Right renal pelvis (tissue), 4 donors: ENCODE data around the gene PALM3. TPM values are rescaled to one million over a fixed set of nuclear protein-coding genes. Genes with fewer than 3 reads are reported as not detected.

Experiments
- DNase-seq, 4 donors: peaks; one replicate each; pipeline ENCODE4 v3.0.0-alpha.2; 2013; ENCODE audit warnings: low read depth in 4 of 4, low spot score in 3 of 4, missing footprints in 1 of 4
- polyA plus RNA-seq, 4 donors: library from polyadenylated mRNA; unstranded; fragments of 120-200 nt; gene quantifications; one replicate each; pipeline ENCODE4 v1.2.1, GENCODE V29; 2013; ENCODE audit not compliant: insufficient read length in 4 of 4

The PALM3 gene, protein sequence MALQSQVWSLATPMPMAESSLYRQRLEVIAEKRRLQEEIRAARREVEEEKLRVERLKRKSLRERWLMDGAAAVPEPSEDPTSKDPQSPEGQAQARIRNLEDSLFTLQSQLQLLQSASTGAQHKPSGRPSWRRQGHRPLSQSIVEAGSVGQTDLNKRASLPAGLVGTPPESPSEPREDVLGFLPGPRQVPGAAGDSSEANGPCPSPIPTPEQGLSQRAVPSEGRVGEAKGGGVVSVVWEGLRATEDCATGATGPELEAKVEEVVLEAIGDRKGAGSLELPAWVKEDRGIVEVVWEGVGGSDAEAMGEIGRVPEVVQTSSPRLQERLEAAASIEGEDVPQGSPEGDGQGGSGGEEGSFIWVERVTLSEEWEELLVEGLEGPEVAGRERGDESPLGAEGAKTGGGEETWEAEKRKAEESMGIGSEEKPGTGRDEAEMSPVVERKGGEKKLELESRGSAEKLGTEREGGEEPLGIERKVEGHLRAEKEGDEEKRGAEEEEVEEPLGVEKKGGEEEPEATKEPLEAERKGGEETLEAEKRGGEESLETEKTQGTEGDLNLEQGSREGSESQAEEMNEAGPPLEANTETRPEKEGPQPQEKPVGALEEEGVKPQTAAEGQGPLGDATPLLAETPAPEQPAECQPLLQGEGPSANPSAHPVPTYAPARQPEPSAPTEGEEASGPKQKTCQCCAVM
- polyA plus RNA-seq: 10 to 100 TPM; 19.0 to 27.1 (median 21.5) TPM

DNA sequence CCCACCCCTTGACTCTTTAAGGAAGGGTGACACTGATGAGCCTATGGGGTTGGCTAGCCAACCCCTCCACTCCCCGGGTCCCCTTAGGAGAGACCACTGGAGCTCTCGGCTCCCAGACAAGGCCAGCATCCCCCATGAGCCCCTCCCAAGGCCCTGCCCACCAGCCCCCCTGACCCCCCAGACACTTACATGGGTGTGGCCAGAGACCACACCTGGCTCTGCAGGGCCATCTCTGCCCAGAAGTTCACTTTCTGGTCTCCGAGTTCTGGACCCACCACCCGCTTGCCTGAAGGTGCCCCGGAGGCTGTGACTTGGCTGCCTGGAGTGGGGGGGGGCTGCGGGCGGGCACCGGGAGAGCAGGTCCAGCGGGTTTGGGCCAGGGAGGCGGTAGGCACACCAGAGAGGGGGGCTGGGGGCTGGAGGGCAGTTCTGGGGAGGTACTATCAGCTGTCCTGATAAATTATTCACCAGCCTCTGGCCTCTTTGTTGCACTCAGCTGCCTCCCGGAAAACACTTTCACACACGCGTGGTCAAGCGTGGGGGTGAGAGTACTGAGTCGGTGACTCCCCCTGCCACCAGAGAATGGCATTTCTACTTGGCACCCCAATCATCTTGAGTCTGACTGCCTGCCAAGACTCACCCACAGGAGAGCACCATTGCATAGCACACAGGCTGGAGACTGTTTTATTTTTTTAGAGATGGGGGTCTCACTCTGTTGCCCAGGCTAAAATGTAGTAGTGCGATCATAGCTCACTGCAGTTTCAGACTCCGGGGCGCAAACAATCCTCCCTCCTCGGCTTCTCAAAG is at the start of gene PALM3:
TSS of gene PALM3 (minus strand) at position 326 of the 807 bp plus-strand sequence. CDS start at position 230, 96 bp downstream.
- peak in 1 of 4 donors; percentile 61 for DNase-seq

DNA sequence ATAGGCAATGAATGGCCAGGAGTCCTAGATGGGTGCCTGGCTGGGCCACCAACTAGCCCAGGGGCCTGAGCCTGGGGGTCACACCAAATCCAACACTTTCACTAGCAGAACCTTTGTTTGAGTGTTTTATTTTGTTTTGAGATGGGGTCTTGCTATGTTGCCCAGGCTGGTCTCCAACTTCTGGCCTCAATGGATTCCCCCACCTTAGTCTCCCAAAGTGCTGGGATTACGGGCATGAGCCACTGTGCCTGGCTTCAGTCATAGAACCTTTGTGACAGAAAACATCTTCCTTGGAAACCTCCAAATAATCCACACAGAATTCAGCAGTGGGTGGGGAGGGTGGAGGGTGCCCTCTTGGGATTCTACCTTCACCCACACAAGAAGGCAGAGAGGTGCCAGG is 49.6 kb upstream of the PALM3 start:
- no peak for DNase-seq

DNA sequence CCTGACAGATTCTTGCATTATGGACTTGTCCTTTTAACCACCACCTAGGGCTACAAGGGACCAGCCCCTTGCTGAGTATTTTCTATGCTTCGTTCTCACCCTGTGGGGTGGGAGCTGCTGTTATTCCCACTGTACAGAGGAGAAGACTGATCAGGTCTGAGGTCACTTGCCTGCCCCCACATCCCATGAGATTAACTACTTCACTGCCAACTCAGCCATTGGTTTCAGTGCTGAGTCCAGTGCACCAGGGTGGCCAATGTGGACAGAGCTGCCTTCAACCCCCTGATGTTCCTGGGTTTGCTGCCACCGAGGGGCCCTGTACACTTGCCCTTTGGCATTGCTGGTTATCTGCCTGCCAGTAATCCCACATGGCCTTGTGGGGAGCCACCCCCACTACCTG is 48.8 kb upstream of the PALM3 start:
- DNase-seq: no peak

DNA sequence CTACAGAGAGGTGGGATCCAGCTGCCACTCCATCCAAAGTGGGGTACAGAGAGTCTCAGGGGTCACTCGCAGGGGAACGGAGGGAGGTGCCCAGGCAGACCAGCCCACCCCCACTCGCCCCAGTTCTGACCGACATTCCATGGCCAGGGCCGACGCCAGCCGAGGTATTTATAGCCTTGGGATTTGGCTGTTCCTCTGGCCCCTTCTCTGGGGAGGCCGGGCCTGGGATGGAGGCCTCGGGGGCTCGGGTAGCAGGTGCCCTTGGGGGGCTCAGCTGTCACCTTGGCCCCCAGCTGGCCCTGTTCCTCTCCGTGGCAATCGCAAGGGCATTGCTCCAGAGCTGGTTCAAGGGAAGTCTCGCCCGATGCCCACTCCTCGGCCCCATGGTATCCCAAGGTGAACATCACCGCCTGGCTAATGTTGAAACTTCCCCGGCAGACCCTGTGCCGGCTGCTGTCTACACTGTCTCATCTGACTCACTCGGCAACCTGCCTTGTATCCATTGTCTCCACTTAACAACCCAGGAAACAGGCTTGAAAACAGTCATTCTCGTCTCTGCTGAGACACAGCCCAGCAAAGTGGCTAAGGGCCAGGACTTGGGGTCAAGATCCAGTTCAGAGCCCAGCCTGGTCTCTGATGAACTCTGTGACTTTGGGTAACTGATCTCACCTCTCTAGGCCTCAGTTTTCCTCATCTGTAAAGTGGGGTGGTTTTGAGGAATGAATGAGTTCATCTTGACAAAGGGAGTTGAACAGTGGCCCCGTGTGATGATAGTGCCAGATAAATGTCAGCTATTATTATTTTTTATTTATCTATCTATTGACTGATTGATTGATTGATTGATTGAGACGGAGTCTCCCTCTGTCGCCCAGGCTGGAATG is 45.9 kb upstream of the PALM3 start:
- DNase-seq: no peak

DNA sequence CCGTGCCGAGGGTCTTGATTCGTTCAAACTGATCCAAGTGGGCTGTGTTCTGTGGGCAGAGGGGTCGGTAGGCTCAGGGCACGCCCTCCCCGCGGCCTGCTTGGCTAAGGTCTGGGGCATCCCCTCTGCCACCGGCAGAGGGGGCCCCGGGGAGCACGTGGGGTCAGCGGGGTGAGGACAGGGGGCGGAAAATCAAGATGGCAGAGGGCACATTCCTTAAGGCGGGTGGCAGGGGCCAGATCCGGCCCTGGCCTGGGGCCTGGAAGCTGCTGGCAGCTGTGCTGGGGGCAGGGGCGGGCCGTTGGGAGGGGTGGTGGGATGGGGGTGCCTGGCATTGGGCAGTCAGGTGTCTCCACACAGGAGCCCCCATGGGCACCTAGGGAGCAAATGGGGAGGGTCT is 45.0 kb upstream of the PALM3 start:
- DNase-seq: no peak

DNA sequence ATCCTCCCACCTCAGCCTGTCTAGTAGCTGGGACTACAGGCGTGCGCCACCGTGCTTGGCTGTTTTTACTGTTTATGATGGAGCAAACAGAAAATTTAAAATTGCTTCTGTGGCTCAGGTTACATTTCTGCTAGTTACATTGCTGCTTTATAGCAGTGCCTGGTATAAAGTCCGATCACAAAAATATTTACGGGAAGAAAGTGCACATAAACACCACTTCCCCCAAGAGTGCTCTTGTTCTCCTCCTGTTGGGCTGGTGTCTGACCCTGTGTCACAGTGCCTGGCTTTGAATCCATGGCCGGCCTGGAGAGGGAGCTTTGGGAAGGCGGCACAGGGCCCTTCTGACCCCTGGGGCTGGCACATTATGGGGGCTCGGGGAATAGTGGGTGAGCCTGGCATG is 43.8 kb upstream of the PALM3 start:
- no peak for DNase-seq

DNA sequence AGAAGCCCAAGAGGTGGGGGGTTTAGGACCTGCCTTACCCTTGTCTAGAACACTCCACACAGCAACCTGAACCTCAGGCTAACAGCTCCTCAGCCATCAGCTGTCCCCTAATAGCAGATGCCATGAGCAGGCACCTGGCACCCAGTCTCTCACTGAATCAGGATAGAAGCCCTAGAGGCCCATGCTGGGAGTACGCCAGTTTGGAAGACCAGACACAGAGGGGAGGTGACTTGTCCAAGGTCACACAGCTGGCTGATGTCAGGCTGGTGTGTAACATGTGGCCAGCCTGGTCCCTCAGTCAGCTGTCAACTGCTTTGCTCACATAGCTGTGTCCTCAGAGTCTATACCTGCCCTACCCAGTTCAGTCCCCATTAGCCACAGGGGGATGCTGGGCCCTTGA is 41.4 kb upstream of the PALM3 start:
- DNase-seq: no peak

DNA sequence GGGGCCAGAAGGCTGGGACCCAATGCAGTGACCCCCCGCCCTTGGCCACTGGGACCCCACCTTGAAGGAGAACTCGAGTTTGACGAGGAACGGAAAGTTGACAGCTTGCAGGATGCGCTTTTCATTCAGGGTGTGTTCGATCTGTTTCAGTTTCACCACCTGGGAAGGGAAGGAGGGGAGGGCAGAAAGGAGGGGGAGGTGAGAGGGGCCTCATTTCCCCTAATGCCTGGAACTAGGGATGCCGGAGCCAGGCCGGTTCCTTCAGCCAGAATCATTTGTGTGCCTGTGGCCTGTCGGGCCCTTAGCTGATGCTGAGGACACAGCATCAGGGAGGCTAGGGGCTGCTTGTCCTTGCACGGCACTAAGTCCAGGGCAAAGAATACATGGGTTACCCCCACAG is 40.9 kb upstream of the PALM3 start:
- no peak for DNase-seq

DNA sequence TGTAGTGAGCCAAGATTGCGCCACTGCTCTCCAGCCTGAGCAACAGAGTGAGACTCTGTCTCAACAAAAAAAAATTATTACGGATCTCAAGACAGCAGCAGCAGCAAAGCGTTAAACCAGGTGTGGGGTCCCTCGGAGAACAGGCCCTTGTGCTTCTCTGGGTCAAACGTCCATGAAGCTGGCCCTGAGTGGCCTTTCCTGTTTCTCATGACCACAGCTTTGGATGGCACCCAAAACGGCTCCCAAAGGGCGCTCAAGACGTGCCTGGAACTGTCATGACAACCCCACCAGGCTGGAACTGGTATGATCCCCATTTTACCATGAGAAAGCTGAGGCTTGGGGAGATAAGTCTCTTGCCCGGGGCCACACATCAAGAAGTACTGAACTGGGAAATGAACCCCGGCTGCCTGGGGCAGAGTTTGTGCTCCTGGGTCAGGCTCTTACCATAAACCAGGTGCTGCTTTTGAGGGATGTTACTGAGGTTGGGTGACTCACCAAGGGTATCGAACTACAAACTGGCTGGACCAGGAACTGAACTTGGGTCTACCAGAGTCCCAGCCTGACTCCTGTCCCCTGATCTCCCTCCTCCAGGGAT is 40.3 kb upstream of the PALM3 start:
- no peak for DNase-seq

DNA sequence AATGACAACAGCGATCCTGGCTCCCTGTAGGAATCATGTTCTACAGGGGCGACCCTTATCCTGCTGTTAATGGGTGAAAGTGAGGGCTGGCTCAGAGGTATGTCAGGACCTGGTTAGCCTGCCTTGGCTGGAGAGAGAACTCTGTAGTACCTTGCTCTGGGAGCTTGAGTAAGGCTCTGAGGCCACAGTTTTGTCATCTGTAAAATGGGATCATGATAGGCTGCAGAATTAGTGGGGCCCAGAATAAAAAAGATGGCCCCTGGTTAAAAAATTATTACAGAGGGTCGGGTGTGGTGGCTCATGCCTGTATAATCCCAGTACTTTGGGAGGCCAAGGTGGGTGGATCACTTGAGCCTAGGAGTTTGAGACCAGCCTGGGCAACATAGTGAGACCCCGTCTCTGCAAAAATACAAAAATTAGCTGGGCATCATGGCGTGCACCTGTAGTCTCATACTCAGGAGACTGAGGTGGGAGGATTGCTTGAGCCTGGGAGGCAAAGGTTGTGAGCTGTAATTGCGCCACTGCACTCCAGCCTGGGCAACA is 39.2 kb upstream of the PALM3 start:
- no peak for DNase-seq

DNA sequence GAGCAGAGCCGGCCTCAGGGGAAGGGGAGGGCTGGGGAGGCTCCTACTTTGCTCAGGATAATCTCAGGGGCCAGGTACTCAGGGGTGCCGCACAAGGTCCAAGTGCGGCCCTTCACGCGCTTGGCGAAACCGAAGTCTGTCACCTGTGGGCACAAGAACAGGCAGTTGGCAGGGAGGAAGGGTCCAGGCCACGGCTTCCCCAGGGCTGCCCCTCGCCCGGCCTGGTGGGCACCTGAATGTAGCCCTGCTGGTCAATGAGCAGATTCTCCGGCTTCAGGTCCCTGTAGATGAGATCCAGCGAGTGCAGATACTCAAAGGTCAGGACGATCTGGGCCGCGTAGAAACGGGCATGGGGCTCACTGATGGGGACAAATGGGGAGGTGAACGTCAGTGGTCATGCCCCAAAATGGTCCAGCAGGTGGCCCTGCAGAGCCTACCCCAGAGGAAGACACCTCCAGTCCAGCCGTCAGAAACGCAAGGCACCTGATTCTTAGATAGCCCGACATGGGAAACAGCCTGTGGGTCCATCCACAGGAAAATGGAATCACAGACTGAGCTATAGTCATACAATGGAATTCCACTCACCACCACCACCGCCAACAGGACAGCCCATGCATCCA is 35.8 kb upstream of the PALM3 start:
- DNase-seq: no peak

DNA sequence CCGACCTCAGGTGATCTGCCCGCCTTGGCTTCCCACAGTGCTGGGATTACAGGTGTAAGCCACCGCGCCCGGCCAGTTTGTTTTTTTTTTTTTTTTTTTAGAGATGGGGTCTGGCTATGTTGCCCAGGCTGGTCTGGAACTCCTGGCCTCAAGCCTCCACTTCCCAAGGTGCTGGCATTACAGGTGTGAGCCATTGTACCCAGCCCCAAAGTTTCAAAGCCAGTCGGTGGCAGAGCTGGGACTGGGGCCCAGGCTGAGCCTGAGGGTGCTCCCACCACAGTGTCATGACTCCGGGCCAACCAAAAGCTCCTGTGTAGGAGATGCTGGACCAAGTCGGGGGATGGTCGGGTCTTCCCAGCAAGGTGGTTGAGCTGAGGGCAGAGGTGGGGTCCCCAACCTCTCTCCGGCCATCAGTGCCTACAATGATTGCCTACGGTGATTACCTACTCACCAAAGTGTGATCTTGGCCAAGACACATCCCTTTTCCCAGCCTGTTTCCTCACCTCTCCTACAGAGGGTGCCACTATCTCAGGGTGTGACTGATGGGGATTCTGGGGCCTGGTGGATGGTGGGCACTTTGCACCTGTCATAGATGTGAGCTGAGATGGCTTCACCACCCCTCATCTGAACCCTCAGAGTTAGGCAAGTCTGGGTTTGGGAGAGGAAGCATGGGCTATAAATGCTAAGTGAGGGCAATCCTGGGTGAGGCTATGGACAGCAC is 34.6 kb upstream of the PALM3 start:
- no peak for DNase-seq

DNA sequence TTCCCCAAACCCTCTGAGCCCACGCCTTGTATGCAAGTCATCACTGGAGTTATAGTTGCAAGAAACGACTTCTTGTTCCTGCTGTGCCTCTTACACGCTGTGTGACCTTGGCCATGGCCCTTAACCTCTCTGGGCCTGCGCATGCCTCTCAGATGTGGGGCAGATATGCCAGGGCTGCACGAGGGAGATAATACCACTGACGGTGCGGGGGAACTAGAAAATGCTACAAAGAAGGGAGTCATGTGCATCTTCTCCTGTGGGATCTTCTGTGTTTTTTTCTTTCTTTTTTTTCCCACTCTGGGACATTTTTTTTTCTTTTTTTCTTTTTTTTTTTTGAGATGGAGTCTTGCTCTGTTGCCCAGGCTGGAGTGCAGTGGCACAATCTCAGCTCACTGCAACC is 33.0 kb upstream of the PALM3 start:
- no peak for DNase-seq

DNA sequence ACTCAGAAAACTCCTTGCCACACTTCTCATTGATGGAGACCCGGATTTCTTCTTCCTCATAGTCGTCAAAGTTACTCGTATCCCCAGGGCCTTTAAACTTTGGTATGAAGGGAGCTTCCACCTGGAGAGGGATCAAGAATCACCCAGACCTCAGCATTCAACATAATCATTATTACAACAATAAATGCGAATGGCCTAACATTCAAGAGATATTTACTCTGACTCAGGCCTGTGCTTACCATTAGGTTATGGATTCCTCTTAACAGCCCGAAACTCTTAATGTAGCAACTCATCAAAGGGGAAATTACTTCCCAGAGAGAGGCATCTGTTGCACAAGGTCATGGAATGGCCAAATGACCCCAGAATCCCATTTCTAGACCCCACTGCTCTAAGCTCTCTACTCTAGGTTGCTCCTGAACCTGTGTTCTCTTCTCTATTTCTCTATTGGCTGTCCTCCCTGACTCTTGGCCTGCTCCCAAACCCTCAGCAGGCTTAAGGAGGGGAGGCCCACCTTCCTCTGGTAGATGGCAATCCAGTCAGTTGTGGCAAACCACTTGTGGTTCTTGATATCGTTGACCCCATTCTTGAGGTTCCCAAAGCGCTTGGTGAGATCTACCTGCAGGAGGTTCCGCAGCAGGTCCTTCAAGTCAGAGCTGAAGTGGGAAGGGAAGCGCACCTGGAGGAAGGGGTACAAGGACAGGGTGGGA is 31.4 kb upstream of the PALM3 start:
- DNase-seq: no peak

DNA sequence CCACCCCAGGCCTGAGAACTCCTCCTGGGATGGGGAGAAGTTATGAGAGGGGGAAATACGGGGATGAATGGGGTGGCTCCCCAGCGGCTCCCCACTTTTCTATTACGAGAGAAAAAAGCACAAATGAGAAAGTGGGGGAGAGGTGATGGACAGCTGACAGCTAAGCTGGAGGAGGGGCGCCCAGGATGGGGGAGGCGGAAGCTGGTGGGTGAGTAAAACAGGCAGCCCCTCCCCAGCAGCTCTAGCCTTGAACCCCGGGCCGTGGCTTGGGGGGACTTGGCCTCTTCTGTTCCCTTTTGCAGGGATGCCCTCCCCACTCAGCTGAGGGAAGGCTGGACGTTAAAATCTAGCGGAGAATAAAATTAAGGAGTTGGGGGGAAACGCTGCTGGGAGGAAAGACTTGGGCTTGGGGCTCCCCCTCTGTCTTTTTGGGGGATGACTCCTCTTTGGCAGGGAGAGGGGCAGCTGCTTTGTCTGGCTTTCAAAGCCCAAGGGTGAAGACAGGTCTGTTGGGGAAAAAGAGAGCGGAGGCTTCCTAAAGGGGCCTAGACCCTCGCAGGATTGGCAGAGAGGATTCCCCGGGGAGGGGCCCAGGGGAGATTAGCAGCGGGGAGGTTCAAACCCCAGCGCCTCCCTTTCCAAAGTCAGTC is 30.1 kb upstream of the PALM3 start:
- no peak for DNase-seq

DNA sequence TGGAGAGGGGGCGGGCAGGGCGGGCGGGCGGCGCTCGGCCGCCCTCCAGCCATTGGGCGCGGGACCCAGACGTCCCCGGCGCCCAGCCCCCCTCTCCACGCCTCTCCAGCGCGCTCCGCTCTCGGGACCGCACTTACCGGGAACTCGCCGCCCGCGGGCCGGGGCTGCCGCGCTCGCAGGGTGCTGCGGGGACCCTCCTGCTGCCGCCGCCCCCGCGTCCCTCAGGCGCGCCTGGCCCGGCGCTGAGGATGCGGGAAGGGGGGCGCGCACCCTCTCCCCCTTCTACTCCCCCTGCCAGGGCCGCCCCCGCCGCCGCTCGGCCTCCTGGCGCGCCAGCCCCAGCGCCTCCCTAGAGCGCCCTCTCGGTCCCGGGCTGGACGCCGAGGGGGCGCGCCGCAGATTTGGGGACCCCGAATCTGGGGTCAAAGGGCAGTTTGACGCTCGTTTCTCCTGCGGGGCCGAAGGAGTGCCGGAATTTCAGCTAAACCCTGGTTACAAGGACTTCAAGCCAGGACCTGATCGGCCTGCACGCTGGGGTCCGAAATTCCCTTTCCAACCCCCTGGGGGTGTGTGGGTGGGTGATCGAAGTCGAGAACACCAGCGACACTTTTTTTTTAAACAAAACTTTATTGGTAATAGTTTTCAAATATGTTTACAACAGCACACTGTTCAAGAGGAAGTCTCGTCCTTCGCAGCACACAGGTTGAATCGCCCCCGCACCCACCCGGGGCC is 29.4 kb upstream of the PALM3 start:
- no peak for DNase-seq
